Activated gamma-delta T cell treated with Interleukin-2 at 50 U/mL for 16 hours (primary cell): ENCODE results near the gene SUFU.
"Not testable (repeated sequence)": the region's sequence is repeated elsewhere in the genome, so short reads cannot be mapped to it uniquely, and the experiment has no call there.

ENCODE experiments used
- DNase-seq: peaks from one replicate; pipeline ENCODE4 v3.0.0-alpha.2; 2020

Gene SUFU

DNA sequence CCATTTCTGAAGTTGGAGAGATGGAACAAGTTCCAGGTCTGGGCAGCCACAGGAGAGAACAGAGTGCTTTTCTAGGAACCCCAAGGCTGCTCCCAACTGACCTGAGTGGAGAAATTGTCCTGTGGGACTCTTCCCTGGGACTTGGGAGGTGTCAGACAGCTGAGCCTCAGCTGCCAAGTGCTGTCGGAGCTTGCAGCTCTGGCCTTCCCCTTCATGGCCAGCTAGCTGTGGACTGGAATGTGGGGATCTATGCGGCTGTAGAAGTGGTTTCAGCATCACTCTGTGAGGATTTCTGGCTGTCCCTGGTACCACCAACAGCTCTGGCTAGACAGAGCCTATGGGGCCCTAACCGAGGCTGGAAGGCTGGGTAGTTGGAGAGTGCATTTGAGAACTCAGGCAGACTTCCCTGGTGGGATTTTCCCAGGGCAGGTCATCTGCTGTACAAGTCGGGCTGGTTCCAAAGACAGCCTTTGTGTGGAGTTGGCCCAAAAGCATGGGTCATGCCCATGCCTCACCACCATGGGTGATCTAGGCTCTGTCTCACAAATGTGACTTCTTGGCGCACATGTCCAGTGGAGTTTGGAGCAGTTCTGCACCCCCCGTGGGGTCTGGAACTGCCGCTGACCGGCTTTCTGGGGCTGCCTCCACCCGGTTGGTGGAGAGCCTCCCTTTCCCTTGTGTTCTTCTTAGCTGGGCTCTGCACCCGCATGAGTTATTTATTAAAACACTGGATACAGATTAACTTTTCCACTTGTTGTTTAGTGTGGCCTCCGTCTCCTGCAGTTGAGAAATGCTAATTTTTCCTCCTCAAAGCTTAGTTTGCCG, 10.9 kb downstream of the SUFU start:
- no peak for DNase-seq

DNA sequence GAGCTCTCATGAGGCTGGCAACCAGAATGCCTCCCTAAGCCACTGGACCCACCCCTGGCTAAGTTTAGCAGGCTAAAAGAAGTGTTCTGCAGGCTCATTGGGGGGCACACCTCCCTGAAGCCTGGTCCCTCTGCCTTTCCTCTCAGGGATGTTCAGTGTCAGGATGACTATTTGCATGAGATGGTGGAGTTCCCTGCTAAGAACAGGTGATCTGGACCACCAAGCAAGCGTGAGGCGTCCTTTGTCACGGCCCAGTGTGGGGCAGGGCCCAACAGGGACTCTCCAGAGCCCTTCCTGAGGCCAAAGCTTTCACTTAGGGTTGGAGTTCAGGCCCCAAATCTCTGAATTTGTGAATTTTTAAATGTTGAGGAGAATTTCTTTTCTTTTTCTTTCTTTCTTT, 12.0 kb downstream of the SUFU start:
- no peak for DNase-seq

- no peak for DNase-seq
Measured at GRCh38 chr10:102517553-102517952, 13.8 kb downstream of the SUFU start.

- no peak for DNase-seq
Measured at GRCh38 chr10:102519246-102519825, 15.6 kb downstream of the SUFU start.

- DNase-seq: no peak
Measured at GRCh38 chr10:102522874-102523249, 19.1 kb downstream of the SUFU start.

- no peak for DNase-seq
Measured at GRCh38 chr10:102523250-102524029, 19.7 kb downstream of the SUFU start.

DNA sequence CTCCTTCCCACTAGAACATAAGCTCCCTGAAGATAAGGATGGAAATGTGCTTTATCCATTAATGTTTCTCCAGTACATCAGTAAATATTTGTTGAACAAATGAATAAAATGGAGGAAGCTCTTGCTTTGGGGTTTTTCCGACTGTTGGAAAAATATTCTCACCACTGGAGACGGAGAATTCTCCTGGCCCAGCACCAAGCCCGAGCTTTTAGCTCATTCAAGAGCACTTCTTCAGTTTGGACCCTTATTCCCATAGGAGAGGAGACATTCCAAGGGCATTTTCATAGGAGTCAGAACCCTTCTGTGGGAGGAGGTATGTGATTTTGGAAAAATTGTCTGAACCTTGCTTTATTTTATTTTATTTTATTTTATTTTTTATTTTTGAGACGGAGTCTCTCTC, 21.0 kb downstream of the SUFU start:
- no peak for DNase-seq

- DNase-seq: no peak
Measured at GRCh38 chr10:102527546-102527945, 23.8 kb downstream of the SUFU start.

GRCh38 chr10:102534333-102534732, 30.6 kb downstream of the SUFU start:
- no peak for DNase-seq

DNA sequence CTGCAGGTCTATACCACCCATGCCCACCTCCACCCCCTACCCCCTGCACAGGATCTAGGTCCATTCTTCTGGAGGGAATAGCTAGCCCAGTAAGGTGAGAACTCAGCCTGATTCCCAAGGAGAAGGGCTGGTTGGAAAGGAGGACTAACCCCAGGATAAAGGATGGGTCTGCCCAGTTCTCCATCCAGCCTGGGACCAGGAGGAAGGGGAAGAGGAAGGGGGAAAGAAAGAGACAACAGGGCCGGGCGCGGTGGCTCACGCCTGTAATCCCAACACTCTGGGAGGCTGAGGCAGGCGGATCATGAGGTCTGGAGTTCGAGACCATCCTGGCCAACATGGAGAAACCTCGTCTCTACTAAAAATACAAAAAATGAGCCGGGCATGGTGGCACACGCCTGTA, 31.2 kb downstream of the SUFU start:
- not testable (repeated sequence) for DNase-seq

DNA sequence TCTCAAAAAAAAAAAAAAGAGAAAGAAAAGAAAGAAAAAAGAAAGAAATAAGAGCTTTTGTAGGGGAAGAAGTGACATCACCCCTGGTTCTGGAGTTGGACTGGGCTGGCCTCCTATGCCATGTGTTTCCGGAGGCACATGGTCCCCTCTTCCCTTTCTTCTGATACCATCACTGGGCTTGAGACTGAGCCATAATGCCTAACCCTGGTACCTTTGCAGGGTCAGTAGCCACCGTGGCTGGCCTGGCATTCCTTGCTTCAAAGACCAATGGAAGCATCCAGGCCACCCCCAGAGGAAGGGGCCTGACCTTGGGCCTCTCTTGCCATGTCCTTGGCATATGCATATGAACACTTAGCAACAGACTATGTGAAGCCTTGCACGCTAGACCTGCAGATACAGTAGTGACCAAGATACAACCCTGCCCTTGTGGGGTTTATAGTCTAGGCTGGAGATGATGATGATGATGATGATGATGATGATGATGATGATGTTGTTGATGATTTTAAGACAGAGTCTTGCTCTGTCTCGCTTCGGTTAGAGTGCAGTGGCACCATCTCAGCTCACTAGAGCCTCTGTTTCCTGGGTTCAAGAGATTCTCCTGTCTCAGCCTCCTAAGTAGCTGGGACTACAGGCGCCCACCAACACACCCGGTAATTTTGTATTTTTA, 31.8 kb downstream of the SUFU start:
- DNase-seq: no peak

DNA sequence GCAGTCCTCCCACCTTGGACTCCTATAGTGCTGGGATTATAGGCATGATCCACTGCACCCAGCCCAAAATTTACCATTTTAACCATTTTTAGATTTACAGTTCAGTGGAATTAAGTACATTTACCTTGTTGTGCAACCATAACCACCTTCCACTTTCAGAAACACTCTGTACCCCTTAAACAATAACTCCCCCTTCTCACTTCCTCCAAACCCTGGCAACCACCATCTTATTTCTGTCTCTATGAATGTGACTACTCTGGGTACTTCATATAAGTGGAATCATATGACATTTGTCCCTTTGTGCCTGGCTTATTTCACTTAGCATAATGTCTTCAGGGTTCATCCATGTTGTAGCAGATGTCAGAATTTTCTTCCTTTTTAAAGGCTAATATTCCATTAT, 33.6 kb downstream of the SUFU start:
- DNase-seq: no peak

DNA sequence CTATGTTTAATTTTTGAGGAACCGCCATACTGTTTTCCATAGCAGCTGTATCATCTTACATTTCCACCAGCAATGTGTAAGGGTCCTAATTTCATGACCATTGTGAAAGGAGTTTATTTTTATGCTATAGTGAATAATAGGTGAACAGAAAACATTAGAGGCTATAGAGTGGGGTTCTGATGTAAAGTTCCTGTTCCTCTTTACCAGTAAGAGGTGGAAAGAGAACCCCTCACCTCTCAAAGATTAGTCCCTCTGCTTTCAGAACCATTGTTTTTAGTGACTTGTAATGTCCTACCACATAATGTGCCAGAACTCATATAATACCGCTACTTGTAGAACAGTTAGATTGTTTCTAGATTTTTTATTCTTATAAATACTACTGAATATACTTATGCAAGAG, 34.2 kb downstream of the SUFU start:
- no peak for DNase-seq

- no peak for DNase-seq
Measured at GRCh38 chr10:102538811-102539210, 35.0 kb downstream of the SUFU start.

DNA sequence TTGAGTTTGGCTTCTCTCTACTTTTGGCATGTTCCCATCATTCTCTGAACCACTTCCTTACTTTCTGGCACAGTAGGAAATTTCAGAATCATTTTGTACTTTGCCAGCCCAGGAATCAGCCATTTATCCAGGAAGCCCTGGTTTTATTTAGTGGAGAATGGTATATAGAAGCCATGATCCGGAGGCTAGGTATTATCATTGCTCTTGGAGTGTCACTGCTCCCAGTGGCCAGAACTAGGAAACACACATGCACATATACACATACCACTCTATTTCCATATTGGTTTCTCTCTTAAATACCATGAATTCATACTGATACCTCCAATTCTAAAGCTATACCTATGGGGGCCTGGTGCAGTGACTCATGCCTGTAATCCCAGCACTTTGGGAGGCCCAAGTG, 36.3 kb downstream of the SUFU start:
- DNase-seq: no peak

DNA sequence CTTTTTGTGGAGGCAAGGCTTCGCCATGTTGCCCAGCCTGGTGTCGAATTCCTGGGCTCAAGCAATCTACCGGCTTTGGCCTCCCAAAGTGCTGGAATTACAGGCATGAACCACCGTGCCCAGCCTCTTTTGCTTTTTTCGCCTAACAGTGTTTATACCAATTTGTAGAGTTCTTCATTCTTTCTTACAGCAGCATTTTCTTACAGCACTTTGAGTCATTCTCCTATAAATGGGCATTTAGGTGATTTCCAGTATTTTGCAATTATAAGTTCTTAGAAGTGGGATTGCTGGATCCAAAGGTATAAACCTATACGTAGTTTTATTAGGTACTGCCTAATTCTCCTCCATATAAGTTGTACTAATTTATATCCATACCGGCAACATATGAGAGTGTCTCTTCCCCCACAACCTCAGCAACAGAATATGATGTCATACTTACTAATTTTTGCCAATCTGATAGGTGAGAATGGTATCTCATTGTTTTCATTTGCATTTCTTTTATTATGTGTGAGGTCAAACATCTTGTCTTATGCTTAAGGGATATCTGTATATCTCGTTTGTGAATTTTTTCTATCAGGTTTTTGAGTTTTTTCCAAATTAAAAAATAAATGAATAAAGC, 39.1 kb downstream of the SUFU start:
- no peak for DNase-seq

- DNase-seq: no peak
Measured at GRCh38 chr10:102545265-102545871, 41.6 kb downstream of the SUFU start.

GRCh38 chr10:102545997-102546396, 42.2 kb downstream of the SUFU start:
- DNase-seq: no peak

GRCh38 chr10:102546606-102547320, 43.0 kb downstream of the SUFU start:
- DNase-seq: no peak

- DNase-seq: no peak
Measured at GRCh38 chr10:102549549-102549948, 45.8 kb downstream of the SUFU start.

- no peak for DNase-seq
Measured at GRCh38 chr10:102550636-102551210, 47.0 kb downstream of the SUFU start.
